Type B pancreatic cell (in vitro differentiated cells): ENCODE measurements around the gene SCNN1B. TPM values are rescaled to one million over a fixed set of nuclear protein-coding genes. Genes with fewer than 3 reads are reported as not detected.

ENCODE experiments used
- DNase-seq: peaks from one replicate; pipeline ENCODE4 v3.0.0; 2021; ENCODE audit warnings: mixed read lengths; ENCODE audit not compliant: unreplicated experiment; ENCODE audit errors: extremely low spot score
- H3K27ac Mint-ChIP-seq: 2 replicates; pipeline ENCODE4 v1.8.0; 2021; ENCODE audit warnings: mild to moderate bottlenecking, mixed read lengths
- H3K27me3 Mint-ChIP-seq: 2 replicates; pipeline ENCODE4 v1.8.0; 2021; ENCODE audit warnings: mixed read lengths
- H3K36me3 Mint-ChIP-seq: 2 replicates; pipeline ENCODE4 v1.8.0; 2021; ENCODE audit warnings: mixed read lengths
- H3K4me1 Mint-ChIP-seq: one replicate; pipeline ENCODE4 v1.8.0; 2021; ENCODE audit warnings: mixed read lengths; ENCODE audit not compliant: unreplicated experiment
- H3K4me3 Mint-ChIP-seq: 2 replicates; pipeline ENCODE4 v1.8.0; 2021; ENCODE audit warnings: mild to moderate bottlenecking, mixed read lengths
- H3K9me3 Mint-ChIP-seq: 2 replicates; pipeline ENCODE4 v1.8.0; 2021; ENCODE audit warnings: mixed read lengths
- total RNA-seq: library from RNA; stranded (reverse); gene quantifications from 2 replicates; pipeline ENCODE4 v1.2.1, GENCODE V29; 2021; ENCODE audit warnings: low replicate concordance
- TF ChIP-seq, protein P1 (sequence below): fragments of 200-600 bp; sonication (generic); conservative IDR thresholded peaks from 2 replicates; pipeline ENCODE4 v1.5.0; 2021; ENCODE audit warnings: antibody characterized with exemption, mild to moderate bottlenecking

The SCNN1B gene
- total RNA-seq, 1 donor from 2014 or later, result 4.3 TPM

DNA sequence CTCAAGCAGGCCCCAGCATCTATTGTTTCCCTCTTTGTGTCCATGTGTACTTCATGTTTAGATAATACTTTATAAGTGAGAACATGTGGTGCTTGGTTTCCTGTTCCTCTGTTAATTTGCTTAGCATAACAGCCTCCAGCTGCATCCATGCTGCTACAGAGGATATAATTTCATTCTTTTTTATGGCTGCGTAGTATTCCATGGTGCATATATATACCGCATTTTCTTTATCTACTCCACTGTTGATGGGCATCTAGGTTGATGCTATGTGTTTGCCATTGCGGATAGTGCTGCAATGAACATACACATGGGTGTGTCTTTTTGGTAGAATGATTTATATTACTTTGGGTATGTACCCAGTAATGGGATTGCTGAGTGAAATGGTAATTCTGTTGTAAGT, 31.4 kb upstream of the SCNN1B start:
- Mint-ChIP-seq H3K27ac (no peak overlapping the region), H3K27me3 (peaks cover 15% of the 10 kb centered on the region), H3K4me1 (no peaks in the 10 kb centered on the region), H3K36me3 (no peaks in the 10 kb centered on the region), H3K9me3 (no peaks in the 10 kb centered on the region), H3K4me3 (no peak overlapping the region)
- TF ChIP-seq, protein P1, sequence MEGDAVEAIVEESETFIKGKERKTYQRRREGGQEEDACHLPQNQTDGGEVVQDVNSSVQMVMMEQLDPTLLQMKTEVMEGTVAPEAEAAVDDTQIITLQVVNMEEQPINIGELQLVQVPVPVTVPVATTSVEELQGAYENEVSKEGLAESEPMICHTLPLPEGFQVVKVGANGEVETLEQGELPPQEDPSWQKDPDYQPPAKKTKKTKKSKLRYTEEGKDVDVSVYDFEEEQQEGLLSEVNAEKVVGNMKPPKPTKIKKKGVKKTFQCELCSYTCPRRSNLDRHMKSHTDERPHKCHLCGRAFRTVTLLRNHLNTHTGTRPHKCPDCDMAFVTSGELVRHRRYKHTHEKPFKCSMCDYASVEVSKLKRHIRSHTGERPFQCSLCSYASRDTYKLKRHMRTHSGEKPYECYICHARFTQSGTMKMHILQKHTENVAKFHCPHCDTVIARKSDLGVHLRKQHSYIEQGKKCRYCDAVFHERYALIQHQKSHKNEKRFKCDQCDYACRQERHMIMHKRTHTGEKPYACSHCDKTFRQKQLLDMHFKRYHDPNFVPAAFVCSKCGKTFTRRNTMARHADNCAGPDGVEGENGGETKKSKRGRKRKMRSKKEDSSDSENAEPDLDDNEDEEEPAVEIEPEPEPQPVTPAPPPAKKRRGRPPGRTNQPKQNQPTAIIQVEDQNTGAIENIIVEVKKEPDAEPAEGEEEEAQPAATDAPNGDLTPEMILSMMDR, result no peak
- no peak for DNase-seq

DNA sequence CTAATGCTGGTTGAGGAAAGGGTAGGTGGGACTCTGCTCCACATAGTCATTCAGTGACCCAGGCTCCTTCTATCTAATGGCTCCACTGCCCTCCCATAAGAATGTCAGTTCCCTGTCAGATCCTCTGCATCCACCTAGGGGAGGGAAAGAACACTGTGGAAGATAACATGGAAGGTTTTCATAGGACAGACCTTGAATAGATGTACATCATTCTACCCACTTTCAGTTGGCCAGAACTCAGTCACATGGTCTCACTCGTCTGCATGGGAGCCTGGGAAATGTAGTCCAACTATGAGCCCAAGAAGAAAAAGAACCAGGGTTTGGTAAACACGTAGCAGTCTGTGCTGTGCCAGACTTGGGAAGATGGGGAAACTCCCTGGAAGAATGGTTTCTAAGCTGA, 27.1 kb upstream of the SCNN1B start:
- Mint-ChIP-seq H3K4me1 (peaks cover 8% of the 10 kb centered on the region), H3K9me3 (no peaks in the 10 kb centered on the region), H3K27ac (no peak overlapping the region), H3K4me3 (no peak overlapping the region), H3K27me3 (peaks cover 16% of the 10 kb centered on the region), H3K36me3 (no peaks in the 10 kb centered on the region)
- TF ChIP-seq, protein P1, result no peak
- no peak for DNase-seq

DNA sequence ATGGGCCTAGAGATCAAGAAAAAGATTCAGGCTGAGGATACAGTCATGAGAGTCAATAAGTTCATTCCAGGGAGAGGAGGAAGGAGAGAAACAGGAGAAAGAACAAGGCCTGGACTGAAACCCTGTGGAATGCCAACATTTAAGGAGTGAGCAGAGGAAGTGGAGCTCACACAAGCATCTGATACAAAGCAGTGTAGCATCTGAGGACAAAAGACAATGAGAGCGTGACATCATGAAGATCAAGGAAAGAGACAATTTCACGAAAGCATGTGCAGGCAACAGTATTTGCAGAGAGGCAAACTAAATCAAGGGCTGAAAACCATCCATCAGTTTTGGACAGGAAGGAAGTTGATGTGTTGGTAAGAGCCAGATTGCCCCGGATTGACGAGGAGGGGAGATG, 25.3 kb upstream of the SCNN1B start:
- DNase-seq, result no peak
- Mint-ChIP-seq H3K4me3 (no peak overlapping the region), H3K4me1 (peaks cover 8% of the 10 kb centered on the region), H3K36me3 (no peaks in the 10 kb centered on the region), H3K27me3 (peaks cover 16% of the 10 kb centered on the region), H3K9me3 (no peaks in the 10 kb centered on the region), H3K27ac (no peak overlapping the region)
- TF ChIP-seq, protein P1, result no peak

DNA sequence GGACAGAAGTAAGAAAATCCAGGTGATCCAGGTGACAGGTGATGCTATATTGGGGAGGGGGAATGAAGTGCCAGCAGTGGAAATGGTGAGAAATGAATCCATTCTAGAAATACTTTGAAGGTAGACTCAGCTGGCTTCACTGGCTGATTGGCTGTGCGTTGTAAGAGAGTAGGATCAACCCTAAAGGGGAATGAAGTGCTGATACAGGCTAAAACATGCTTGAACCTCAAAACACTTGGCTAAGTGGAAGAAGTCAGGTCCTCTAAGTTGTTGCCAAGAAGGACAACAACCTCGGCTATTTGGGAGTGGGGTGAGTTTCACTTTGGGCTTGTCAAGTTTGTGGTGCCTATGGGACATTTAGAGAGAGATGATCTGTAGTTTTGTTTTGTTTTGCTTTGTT, 24.1 kb upstream of the SCNN1B start:
- no peaks in the 10 kb centered on the region for H3K36me3 Mint-ChIP-seq
- H3K27ac Mint-ChIP-seq, result no peak overlapping the region
- TF ChIP-seq, protein P1, result no peak
- peaks cover 16% of the 10 kb centered on the region for H3K27me3 Mint-ChIP-seq
- H3K9me3 Mint-ChIP-seq, result no peaks in the 10 kb centered on the region
- DNase-seq, result no peak
- H3K4me1 Mint-ChIP-seq, result peaks cover 8% of the 10 kb centered on the region
- no peak overlapping the region for H3K4me3 Mint-ChIP-seq

DNA sequence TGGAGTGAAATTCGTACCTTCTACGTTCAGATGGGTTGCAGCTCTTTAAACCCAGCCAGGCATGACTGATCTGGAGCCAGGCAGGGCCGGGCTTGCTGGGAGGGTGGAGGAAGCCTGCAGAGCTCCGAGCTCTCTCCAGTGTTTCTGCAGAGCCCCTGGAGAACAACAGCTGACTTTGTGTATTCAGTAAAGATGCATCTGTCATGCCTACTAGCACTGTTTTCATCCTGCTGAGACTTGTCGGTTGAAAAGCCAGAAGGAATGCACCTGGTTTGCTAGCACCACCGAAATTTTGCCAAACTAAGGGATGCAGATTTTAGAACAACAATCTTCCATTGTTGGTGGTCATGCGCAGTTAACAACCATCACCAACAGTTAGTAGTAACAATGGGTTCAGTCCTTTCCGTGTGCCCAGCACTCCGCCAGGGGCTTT, 22.4 kb upstream of the SCNN1B start:
- TF ChIP-seq, protein P1, result no peak
- Mint-ChIP-seq H3K27ac (no peak overlapping the region), H3K4me3 (no peak overlapping the region), H3K27me3 (peaks cover 16% of the 10 kb centered on the region), H3K4me1 (peaks cover 8% of the 10 kb centered on the region), H3K36me3 (no peaks in the 10 kb centered on the region), H3K9me3 (no peaks in the 10 kb centered on the region)
- no peak for DNase-seq

DNA sequence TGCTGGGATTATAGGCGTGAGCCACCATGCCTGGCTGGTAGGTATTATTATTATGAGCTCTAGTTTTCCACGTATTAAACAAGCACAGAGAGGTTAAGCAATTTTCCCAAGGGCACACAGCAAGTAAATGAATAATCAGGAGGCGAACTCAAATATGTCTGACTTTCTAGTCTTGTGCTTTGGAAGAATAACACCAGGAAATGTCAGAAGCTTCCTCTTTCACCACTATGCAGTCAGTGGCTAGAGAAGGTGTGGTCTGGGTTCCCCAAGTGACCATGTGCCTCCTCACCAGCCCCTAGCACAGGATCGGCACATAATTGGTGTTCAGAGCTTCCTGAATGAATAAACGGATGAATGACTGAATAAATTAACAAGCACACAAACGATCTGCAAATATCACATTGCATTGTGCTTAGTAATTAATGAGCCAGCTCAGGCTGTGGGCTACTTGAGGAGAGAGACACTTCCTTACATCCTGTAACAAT, 21.6 kb upstream of the SCNN1B start:
- H3K27ac Mint-ChIP-seq, result no peak overlapping the region
- TF ChIP-seq, protein P1, result no peak
- no peaks in the 10 kb centered on the region for H3K9me3 Mint-ChIP-seq
- H3K36me3 Mint-ChIP-seq, result no peaks in the 10 kb centered on the region
- no peak overlapping the region for H3K4me3 Mint-ChIP-seq
- peaks cover 8% of the 10 kb centered on the region for H3K4me1 Mint-ChIP-seq
- no peak for DNase-seq
- H3K27me3 Mint-ChIP-seq, result peaks cover 10% of the 10 kb centered on the region
